Measurements from ENCODE around the gene VSIG10.

GRCh38 chr12:118101051-118101450 lies 2.8 kb downstream of the VSIG10 start:
- no peak for TF ChIP-seq CTCF (IDR thresholded peaks at IDR 0.05; ENCODE audit: low read length)
- no peak for TF ChIP-seq EZH2 (optimal IDR thresholded peaks at IDR 0.05; ENCODE audit: low read depth, low read length)
